GM23338 (cell line): ENCODE data around the gene FAM98A. TPM values are rescaled to one million over a fixed set of nuclear protein-coding genes. Genes with fewer than 3 reads are reported as not detected.
A peak's percentile ranks its signal among the peaks of the same experiment; 100 is the strongest.

ENCODE experiments used
- ATAC-seq: fragments of 200-7000 bp; cut with Tn5 transposase; 3 replicates; pipeline ENCODE4 v1.9.1; 2020
- DNase-seq: peaks from one replicate; pipeline ENCODE4 v3.0.0-alpha.2; 2015; ENCODE audit warnings: low spot score
- H2AFZ ChIP-seq: fragments of 200-600 bp; sonication (generic); 2 replicates; pipeline ENCODE4 v1.8.0; 2016; ENCODE audit warnings: antibody characterized with exemption, mild to moderate bottlenecking, moderate library complexity
- H3F3A ChIP-seq: fragments of 200-600 bp; sonication (generic); replicated peaks from 2 replicates; pipeline ENCODE4 v1.8.0; 2017; ENCODE audit warnings: antibody characterized with exemption, mixed run types, low read depth
- H3K27ac ChIP-seq: fragments of 200-600 bp; sonication (generic); 2 replicates; pipeline ENCODE4 v1.6.1; 2016; ENCODE audit warnings: low read depth
- H3K27me3 ChIP-seq: fragments of 200-600 bp; sonication (generic); 2 replicates; pipeline ENCODE4 v1.8.0; 2016; ENCODE audit warnings: mild to moderate bottlenecking, mixed run types, moderate library complexity; ENCODE audit not compliant: insufficient read depth
- H3K36me3 ChIP-seq: fragments of 200-600 bp; sonication (generic); 2 replicates; pipeline ENCODE4 v1.8.0; 2016; ENCODE audit warnings: mild to moderate bottlenecking; ENCODE audit not compliant: insufficient read depth
- H3K4me1 ChIP-seq: fragments of 200-600 bp; sonication (generic); 2 replicates; pipeline ENCODE4 v1.8.0; 2016; ENCODE audit warnings: mild to moderate bottlenecking, moderate library complexity; ENCODE audit not compliant: insufficient read depth
- H3K4me2 ChIP-seq: fragments of 200-600 bp; sonication (generic); 2 replicates; pipeline ENCODE4 v1.7.1; 2017; ENCODE audit warnings: mixed run types
- H3K4me3 ChIP-seq: fragments of 200-600 bp; sonication (generic); 2 replicates; pipeline ENCODE4 v1.6.1; 2016; ENCODE audit warnings: mixed run types
- H3K79me2 ChIP-seq: fragments of 200-600 bp; sonication (generic); replicated peaks from 2 replicates; pipeline ENCODE4 v1.8.0; 2017; ENCODE audit warnings: mild to moderate bottlenecking; ENCODE audit not compliant: insufficient read depth
- H3K9me2 ChIP-seq: fragments of 200-600 bp; sonication (generic); 2 replicates; pipeline ENCODE4 v1.8.0; 2017; ENCODE audit not compliant: insufficient read depth
- H4K20me1 ChIP-seq: fragments of 200-600 bp; sonication (generic); replicated peaks from 2 replicates; pipeline ENCODE4 v1.8.0; 2017; ENCODE audit warnings: mild to moderate bottlenecking; ENCODE audit not compliant: insufficient read depth
- H3K27ac Mint-ChIP-seq: 2 replicates; pipeline ENCODE4 v1.8.0; 2020; ENCODE audit warnings: inconsistent platforms, mild to moderate bottlenecking, moderate library complexity, mixed read lengths
- H3K27me3 Mint-ChIP-seq: 3 replicates; pipeline ENCODE4 v1.8.0; 2022; ENCODE audit warnings: low read depth, mild to moderate bottlenecking, moderate library complexity, mixed read lengths, inconsistent platforms; ENCODE audit not compliant: insufficient read depth, poor library complexity
- H3K36me3 Mint-ChIP-seq: 3 replicates; pipeline ENCODE4 v1.8.0; 2021; ENCODE audit warnings: low read depth, mild to moderate bottlenecking, inconsistent platforms, moderate library complexity, mixed read lengths
- H3K4me1 Mint-ChIP-seq: 3 replicates; pipeline ENCODE4 v1.8.0; 2020; ENCODE audit warnings: mild to moderate bottlenecking, inconsistent platforms, mixed read lengths
- H3K4me3 Mint-ChIP-seq: 3 replicates; pipeline ENCODE4 v1.8.0; 2021; ENCODE audit warnings: moderate library complexity, mild to moderate bottlenecking, inconsistent platforms, mixed read lengths
- H3K9me3 Mint-ChIP-seq: 3 replicates; pipeline ENCODE4 v1.8.0; 2020; ENCODE audit warnings: moderate library complexity, mild to moderate bottlenecking, inconsistent platforms, mixed read lengths
- CREB1 ChIP-seq: fragments of 250-450 bp; sonication (Bioruptor Pico); IDR thresholded peaks from 2 replicates; pipeline ENCODE4 v1.5.0; 2020; ENCODE audit warnings: low read depth, mild to moderate bottlenecking, moderate library complexity
- CTCF ChIP-seq, 2 experiments: fragments of 200-600 bp in 1 of 2; sonication (generic) in 1 of 2; conservative IDR thresholded peaks; 2 replicates each; pipeline versions ENCODE4 v1.5.1 to v1.6.1; 2016 to 2017; ENCODE audit warnings: antibody characterized with exemption in 2 of 2, low read depth in 2 of 2, mild to moderate bottlenecking in 2 of 2, moderate library complexity in 1 of 2
- EZH2 ChIP-seq: fragments of 200-600 bp; sonication (generic); IDR thresholded peaks from one replicate; pipeline ENCODE4 v1.8.0; 2017; ENCODE audit warnings: antibody characterized with exemption, mild to moderate bottlenecking, low read depth; ENCODE audit not compliant: unreplicated experiment
- EZH2phosphoT487 ChIP-seq: fragments of 200-600 bp; sonication (generic); IDR thresholded peaks from one replicate; pipeline ENCODE4 v1.8.1; 2018; ENCODE audit warnings: antibody characterized with exemption; ENCODE audit not compliant: unreplicated experiment
- JUNB ChIP-seq: IDR thresholded peaks from one replicate; pipeline ENCODE4 v1.6.1; 2016; ENCODE audit warnings: antibody characterized with exemption; ENCODE audit not compliant: unreplicated experiment
- NANOG ChIP-seq: IDR thresholded peaks from 2 replicates; pipeline ENCODE4 v1.6.1; 2016; ENCODE audit warnings: antibody characterized with exemption, borderline replicate concordance
- REST ChIP-seq: IDR thresholded peaks from one replicate; pipeline ENCODE4 v1.6.1; 2018; ENCODE audit warnings: antibody characterized with exemption; ENCODE audit not compliant: unreplicated experiment
- STAT1 ChIP-seq: IDR thresholded peaks from one replicate; pipeline ENCODE4 v1.6.1; 2016; ENCODE audit warnings: antibody characterized with exemption; ENCODE audit not compliant: unreplicated experiment
- ZNF331 ChIP-seq: fragments of 250-450 bp; sonication (Bioruptor Pico); IDR thresholded peaks from 2 replicates; pipeline ENCODE4 v1.5.0; 2020; ENCODE audit warnings: low read depth, mild to moderate bottlenecking, moderate library complexity
- ZNF462 ChIP-seq: fragments of 250-450 bp; sonication (Bioruptor Pico); IDR thresholded peaks from 2 replicates; pipeline ENCODE4 v1.5.0; 2020; ENCODE audit warnings: mild to moderate bottlenecking, moderate library complexity
- polyA plus RNA-seq: library from polyadenylated mRNA; unstranded; fragments of >200 nt; fragmentation: Nextera tagmentation; extraction: Ambion mirVana; gene quantifications from 2 replicates; pipeline ENCODE4 v1.2.1, GENCODE V29; 2016
- total RNA-seq: library from RNA; depleted of rRNA; stranded (reverse); fragments of >200 nt; shearing (Covaris generic); gene quantifications from 2 replicates; pipeline ENCODE4 v1.2.3, GENCODE V29; 2014

Gene FAM98A
- total and polyA plus RNA-seq, 2 experiments from 2014 or later, result 68.6 to 149 TPM

- Histone ChIP-seq H2AFZ (no peak overlapping the region), H4K20me1 (no peaks in the 10 kb centered on the region), H3K4me1 (peaks cover 11% of the 10 kb centered on the region), H3K4me2 (no peak overlapping the region), H3K79me2 (peaks cover 77% of the 10 kb centered on the region), H3K27me3 (no peaks in the 10 kb centered on the region), H3K27ac (no peak overlapping the region), H3K9me2 (no peaks in the 10 kb centered on the region), H3F3A (no peaks in the 10 kb centered on the region), H3K36me3 (peaks cover 22% of the 10 kb centered on the region; the same call in 1 of the 2 replicates), H3K4me3 (no peak overlapping the region)
- H3K36me3 Mint-ChIP-seq, result peaks cover 41% of the 10 kb centered on the region
- peaks cover 8% of the 10 kb centered on the region; the same call in 2 of the 3 replicates for H3K4me1 Mint-ChIP-seq
- H3K27ac Mint-ChIP-seq, result 0 out of 2 replicates have a peak overlapping the region, but pooled peaks have one; percentile 10
- peaks cover 9% of the 10 kb centered on the region for H3K27me3 Mint-ChIP-seq
- no peak for ATAC-seq
- TF ChIP-seq EZH2, result no peak
- TF ChIP-seq JUNB, result no peak
- TF ChIP-seq ZNF462 (CRISPR knock-in tag), result no peak
- TF ChIP-seq ZNF331 (CRISPR knock-in tag), result no peak
- TF ChIP-seq REST, result no peak
- TF ChIP-seq CREB1 (CRISPR knock-in tag), result no peak
- TF ChIP-seq STAT1, result no peak
- TF ChIP-seq EZH2phosphoT487, result no peak
- TF ChIP-seq NANOG, result no peak
- TF ChIP-seq CTCF (conservative IDR thresholded peaks at IDR 0.05; ENCODE audit: low read depth in 2 of 2), result no peak
- H3K4me3 Mint-ChIP-seq, result no peak overlapping the region
- H3K9me3 Mint-ChIP-seq, result no peaks in the 10 kb centered on the region
- DNase-seq, result no peak
Measured at GRCh38 chr2:33595385-33595784, 3.7 kb downstream of the FAM98A start.
